HG03558 (cell line): ENCODE measurements around the gene FAM171A1.
"Not testable (repeated sequence)": the region's sequence is repeated elsewhere in the genome, so short reads cannot be mapped to it uniquely, and the experiment has no call there.

Experiments used
- ATAC-seq: cut with Tn5 transposase; IDR thresholded peaks from one replicate; pipeline ENCODE4 v1.9.1; 2021; ENCODE audit warnings: moderate number of reproducible peaks; ENCODE audit not compliant: unreplicated experiment; ENCODE audit errors: extremely low read depth

FAM171A1 gene

GRCh38 chr10:15346440-15347141, 24.5 kb downstream of the FAM171A1 start:
- no peak for ATAC-seq

GRCh38 chr10:15345450-15345849, 25.6 kb downstream of the FAM171A1 start:
- ATAC-seq, result no peak

DNA sequence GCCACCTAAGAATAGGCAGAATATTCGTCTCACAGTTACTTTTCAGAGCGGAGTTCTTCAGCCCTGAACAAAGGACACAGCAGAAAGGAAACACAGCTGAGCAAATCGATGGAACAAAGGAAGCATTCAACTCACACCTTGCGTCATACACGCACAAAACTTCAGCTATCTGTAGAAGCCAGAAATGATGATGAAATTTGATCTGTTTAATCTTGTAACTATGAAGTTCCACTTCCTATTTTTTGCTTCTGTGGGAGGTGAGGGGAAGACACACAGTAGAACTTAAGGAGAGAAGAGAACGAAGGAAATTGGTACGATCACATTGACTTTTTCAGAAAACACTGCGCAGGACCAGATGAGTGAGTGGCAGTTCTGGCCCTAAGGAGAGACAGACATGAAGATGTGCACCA, 26.2 kb downstream of the FAM171A1 start:
- ATAC-seq, result no peak

DNA sequence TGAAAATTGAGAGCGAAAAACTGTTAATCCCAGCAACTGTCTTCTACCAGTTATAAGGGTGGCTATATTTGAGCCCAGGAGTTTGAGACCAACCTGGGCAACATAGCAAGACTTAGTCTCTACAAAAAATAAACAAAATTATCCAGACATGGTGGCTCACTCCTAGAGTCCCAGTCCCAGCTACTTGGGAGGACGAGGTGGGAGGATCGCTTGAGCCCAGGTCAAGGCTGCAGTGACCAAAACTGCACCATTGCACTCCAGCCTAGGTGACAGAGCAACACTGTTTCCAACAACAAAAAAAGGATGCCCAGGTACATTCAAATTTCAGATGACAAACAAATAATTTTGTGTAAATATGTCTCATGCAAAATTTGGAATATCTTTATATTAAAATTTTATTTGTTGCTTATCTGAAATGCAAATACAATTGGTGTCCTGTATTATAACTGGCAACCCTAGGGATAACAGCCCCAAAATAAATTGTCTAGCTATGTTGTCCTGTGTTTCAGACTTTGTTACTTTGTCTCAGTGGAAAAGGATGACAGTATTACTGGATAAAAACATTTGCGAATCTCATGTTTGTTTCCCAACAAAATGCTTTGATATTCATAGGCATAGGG, 26.7 kb downstream of the FAM171A1 start:
- no peak for ATAC-seq

- ATAC-seq, result no peak
Measured at GRCh38 chr10:15342970-15343369, 28.1 kb downstream of the FAM171A1 start.

- ATAC-seq, result no peak
Measured at GRCh38 chr10:15341502-15342128, 29.5 kb downstream of the FAM171A1 start.

DNA sequence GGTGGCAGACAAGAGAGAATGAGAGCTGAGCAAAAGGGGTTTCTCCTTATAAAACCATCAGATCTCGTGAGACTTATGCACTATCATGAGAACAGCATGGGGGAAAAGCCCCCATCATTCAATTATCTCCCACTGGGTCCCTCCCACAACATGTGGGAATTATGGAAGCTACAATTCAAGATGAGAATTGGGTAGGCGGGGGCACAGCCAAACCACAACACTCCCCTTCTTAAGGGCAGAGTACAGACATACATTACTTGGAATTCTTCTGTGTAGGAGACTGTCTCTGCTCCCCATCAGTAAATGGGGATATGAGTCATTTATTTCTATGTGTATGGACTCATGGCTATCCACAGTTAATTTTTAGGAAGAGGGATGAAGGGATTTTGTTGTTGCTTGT, 31.2 kb downstream of the FAM171A1 start:
- no peak for ATAC-seq

DNA sequence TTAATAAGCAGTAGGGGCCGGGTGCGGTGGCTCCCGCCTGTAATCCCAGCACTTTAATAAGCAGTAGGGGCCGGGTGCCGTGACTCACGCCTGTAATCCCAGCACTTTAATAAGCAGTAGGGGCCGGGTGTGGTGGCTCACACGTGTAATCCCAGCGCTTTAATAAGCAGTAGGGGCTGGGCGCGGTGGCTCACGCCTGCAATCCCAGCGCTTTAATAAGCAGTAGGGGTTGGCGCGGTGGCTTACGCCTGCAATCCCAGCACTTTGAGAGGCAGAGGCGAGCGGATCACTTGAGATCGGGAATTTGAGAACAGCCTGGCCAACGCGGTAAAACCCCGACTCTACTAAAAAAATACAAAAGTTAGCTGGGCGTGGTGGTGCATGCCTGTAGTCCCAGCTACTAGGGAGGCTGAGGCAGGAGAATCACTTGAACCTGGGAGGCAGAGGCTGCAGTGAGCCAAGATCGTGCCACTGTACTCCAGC, 33.6 kb downstream of the FAM171A1 start:
- ATAC-seq, result not testable (repeated sequence)

- no peak for ATAC-seq
Measured at GRCh38 chr10:15336211-15336610, 34.9 kb downstream of the FAM171A1 start.

GRCh38 chr10:15335508-15335907, 35.6 kb downstream of the FAM171A1 start:
- no peak for ATAC-seq

- no peak for ATAC-seq
Measured at GRCh38 chr10:15334650-15335323, 36.3 kb downstream of the FAM171A1 start.

- no peak for ATAC-seq
Measured at GRCh38 chr10:15333909-15334649, 37.0 kb downstream of the FAM171A1 start.

GRCh38 chr10:15333181-15333580, 37.9 kb downstream of the FAM171A1 start:
- ATAC-seq, result not testable (repeated sequence)

- no peak for ATAC-seq
Measured at GRCh38 chr10:15331461-15331860, 39.6 kb downstream of the FAM171A1 start.

DNA sequence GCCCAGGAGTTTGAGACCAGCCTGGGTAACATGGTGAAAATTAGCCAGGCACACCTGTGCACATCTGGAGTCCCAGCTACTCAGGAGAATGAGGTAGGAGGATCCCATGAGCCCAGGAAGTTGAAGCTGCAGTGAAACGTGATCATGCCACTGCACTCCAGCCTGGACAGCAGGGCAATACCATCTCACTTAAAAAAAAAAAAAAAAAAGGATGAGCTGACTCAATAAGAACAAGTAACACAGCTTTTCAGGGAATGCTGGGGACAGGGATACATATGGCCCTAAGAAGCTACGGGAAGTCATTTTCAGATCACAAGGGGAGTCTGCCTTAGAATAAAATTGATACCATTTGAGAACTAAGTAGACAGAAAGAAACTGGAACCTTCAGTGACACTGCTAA, 41.7 kb downstream of the FAM171A1 start:
- ATAC-seq, result no peak

- no peak for ATAC-seq
Measured at GRCh38 chr10:15325944-15326284, 45.2 kb downstream of the FAM171A1 start.

GRCh38 chr10:15325243-15325943, 45.7 kb downstream of the FAM171A1 start:
- ATAC-seq, result no peak

DNA sequence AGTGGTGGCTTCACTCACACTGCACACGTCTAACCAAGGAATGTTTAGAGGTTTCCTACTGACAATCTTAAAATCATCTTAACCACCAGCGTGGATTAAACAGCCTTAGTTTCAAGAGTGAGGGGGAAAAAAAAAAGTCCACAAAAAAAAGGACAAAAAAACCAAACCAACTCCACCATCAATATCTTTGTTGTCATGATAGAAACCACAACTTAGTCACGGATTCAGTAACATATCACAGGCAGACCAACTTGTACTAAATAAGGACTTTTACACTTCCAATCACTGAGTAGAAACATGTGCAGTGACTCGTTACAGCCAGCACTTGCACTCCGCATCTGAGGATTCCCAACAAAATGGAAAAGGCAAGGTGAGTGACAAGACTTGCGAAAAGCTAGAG, 46.5 kb downstream of the FAM171A1 start:
- no peak for ATAC-seq

GRCh38 chr10:15324113-15324512, 47.0 kb downstream of the FAM171A1 start:
- no peak for ATAC-seq

DNA sequence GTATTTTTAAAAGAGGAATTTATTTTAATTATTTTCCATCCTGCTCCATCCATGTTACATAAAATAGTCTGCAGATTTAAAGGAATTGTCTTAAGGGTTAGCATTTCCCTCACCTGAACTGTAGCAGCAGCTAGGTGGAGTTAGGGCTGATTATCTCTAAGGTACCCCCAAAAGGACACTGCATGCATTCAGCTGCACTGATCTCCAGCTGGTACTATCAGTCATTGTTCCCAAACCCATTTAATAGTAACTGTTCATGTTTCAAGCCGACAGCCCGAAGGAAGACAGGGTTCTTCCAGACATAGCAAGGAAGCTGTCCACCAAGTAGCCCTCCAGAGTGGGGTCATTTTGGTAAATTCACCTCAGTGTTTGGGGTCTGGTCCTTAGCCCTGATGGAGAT, 48.7 kb downstream of the FAM171A1 start:
- ATAC-seq, result no peak
